Measurements from ENCODE around the gene AFF2.

AFF2 gene

DNA sequence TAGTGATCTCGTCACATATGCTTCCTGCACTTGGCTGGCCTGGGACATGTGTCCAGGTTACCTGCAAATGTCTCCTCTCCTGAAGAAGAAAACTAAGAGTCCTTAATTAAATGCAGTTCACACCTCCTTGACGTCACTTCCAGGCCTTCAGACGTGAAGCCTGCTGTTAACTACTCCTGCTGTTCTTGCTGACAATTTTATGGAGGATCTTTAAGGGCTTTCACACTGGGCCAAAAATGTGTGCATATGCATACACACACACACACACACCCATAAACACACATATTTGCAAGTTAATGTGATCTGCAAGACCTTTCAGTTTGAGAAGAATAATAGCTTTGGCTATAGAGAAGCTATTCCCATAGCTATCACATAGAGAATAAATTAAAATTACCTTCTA, 267.9 kb downstream of the AFF2 start:
- no peak for DNase-seq

DNA sequence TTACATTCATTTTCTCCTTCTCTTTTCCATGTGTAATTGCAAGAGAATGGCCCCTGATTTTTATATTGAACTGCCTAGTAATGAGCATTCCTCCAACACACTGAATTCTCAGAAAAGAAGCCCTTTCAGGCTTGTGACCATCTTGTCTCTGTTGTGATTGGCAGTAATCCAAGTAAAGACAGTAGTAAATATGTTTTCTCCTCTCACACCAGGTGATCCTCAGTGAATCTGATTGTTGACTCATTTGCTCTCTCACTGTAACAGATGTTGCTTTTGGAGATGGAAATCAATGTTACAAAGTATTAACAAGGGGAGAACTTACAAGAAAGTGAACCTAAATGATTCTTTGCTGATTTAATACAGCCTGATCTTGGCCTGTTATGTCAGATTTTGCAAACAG, 271.0 kb downstream of the AFF2 start:
- no peak for DNase-seq

DNA sequence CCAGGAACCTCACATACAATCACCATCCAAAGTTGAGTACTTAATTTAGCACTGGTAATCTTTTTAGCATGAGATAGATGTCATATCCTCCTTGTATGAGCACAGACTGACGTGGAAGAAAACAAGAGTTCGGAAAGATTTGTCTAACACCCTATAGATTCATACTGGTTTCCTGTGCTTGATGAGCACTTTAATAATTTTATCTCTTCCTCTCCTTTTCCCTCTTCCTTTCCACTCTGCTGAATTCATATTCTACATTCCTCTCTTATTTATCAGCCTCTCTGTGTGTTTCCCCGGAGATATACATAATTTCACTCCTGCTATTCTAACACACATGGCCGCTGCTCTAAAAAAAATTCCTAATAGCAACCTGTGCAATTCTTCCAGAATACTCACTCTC, 273.9 kb downstream of the AFF2 start:
- no peak for DNase-seq

DNA sequence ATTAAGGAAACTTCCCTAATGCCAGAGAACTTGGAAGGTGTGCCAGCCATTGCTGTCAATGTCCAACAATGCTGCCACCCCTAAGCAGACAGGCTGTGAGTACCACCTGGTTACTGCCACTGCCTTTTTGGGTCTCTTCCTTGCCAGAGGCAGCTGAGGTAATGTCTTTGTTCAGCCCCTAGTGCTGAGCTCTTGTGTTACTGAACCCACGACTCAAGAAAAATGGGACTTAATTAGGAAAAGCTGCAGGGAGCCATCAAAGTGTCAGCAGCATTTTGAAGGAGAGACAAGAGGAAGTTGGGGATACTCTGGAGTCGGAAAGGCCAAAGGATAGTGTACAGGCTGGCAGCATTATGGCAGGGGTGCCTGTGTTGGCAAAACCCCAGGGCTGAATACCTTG, 283.7 kb downstream of the AFF2 start:
- no peak for DNase-seq

DNA sequence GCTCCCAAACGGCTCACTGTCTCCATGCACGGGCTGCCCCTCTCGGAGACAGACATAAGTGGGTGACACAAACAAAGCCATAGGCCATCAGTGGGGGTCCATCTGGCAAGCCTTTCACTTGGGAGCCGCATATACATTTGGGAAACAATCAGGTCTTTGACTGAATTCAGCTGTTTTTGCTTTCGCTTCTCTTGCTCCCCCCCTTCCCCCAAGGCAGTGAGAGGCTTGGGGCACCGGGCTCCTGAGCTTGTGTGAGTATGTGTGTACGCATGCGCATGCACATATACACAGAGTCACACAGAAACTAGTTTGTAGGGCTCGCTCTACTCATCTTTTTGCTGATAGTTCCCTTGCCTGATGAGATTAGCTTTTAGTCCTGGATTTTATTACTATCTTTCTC, 284.4 kb downstream of the AFF2 start:
- DNase-seq: no peak

DNA sequence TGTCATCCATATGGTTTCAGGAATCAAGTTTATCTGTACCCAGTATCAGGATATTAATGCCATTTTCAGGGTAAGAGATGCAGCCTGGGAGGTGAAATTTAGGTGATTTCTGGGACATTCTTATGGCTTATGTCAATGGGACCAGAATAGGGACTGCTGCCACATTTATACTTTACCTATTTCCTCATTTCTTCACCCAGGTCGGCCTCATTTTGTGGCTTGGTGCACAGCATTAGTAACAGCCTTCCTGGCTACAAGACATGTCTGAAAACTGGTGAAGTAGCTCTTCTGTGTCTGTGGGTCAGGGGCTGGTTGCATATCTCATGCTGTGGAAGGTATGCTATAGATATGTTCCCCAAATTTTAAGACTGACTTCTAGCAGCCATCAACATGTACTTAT, 284.8 kb downstream of the AFF2 start:
- no peak for DNase-seq

DNA sequence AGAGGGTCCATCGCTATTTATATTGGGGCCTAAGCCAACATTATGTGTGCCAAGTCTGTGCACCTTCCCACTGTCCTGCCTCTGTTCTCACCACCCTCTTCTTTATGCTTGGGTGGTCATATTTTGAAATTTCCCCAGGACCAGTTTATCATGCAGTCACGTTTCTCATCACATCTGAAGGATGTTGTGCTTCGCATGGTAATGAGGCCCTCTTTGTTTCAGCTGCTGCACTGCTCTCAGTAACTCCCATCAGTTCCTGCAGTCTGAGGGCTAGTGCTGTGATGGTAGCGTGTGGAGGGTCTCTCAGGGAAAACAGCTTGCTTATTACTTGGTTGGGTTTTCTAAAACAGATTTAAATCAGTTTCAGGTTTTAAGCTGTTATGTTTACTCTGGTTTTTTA, 288.0 kb downstream of the AFF2 start:
- DNase-seq: no peak

DNA sequence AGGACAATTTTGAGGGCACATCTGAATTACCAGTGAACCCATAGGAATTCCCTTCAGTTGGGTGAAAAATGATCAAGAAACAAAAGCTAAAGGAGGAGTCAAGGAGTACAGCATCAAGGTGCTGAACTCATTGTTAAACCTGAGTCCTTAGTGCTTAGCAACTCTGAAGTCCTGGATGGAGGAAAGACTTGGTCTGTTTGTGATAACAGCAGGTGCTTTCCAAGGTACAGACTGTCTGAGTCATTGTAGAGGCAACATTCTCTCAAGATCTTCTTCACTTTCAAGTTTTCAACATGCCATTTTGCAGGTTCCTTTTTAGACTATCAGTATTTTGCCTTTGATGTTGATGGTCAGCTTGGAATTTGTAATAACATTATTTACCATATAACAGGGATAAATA, 293.9 kb downstream of the AFF2 start:
- no peak for DNase-seq

DNA sequence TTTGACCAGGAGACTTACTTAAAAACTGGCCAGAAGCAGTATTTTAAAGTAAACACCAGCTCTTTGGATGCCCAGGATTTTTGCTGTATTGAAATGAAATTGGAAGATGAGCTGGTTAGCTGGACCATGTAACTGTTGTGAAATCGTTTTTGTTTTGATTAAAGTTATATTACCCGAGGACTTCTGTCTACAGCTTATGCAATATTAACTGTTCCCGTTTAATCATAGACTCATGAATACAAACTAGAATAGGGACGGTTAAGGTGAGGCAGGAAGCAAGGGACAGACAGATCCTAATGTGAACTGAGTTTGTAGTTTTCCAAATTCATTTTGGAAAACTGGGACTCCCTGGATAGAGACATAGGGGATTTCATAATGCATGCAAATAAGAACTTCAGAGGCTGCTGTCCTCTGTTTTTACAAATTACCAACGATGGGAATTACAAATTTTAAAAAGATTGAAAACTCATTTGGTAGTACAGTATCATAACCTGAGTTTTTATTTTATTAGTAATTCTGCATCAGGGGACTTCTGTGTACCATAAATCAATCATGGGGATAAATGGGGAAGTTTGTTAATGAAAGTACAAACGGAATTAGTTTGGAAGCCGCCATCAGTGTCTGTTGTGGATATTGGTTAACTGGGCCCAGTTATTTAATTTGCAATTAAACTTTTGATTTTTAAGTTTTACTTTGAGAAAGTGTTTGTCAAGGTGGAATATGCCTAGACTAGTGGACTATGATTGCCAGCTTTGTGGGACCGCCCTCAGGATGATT, 304.4 kb downstream of the AFF2 start:
- DNase-seq: no peak

DNA sequence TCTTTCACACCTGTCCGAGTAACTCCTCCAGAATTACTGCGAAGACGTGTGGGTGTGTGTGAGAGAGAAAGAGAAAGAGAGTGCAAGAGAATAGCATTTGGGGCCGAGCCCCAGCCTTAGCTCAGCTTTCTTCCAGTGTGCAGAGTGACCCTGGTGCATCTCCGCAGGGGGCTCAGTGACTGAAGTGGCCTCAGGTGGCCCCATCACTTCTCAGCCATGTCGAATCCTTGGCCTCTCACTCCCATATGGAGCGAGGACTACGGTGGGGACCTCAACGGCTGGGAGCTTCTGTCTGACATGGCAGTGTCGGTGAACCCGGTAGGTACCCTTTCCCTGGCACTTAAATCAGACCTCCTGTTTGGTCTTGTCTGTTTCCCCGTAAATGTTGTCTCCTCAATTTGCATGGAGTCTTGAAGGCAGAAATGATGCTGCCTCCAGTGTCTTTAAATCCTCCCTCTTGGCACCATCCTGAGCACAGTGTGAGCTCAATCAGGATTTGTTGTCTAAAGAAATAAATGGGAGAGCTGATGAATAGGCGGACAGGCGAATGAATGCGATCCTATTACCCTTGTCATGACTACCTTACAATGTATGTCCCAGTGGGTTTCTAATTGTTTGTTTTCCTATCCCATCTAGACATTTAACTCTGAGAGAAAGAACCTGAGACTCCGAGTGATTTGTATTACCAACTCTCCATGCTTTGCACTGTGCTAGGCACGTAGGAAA, 305.9 kb downstream of the AFF2 start:
- DNase-seq: no peak

DNA sequence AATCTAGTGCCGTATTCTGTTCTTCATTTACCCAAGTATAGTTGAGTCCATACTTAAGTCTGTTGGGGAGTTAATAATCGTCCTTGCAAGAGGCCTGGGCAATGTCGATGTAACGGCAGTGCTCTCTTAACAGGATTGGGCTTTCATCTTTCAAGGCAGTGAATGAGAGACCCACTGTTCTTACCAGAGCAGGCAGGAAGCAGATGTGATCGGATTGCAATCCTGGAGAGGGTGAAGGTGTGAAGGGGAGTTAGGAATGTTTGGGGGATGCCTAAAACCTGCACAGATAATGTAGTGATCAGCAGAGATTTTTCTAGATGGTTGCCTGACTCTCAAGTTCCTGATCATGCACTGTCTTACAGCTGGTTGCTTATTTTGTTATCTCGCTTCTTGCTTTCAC, 308.4 kb downstream of the AFF2 start:
- DNase-seq: no peak

DNA sequence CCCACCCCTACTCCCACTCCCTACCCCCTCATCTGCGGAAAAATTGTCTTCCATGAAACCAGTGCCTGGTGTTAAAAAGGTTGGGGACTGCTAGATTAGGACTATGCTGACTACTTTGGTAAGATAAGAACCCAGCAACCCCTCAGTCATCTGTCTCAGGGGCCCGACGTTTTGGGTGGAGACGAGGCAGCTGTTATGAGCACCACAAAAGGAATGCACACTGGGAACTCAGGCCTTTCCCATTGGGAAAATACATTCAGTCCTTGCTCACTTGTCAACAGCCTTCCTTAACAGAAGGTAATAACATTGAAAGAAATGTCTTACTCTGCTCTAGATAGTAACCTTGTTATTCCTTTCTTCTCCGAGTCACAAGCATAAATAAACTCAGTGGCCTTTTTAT, 310.8 kb downstream of the AFF2 start:
- no peak for DNase-seq

DNA sequence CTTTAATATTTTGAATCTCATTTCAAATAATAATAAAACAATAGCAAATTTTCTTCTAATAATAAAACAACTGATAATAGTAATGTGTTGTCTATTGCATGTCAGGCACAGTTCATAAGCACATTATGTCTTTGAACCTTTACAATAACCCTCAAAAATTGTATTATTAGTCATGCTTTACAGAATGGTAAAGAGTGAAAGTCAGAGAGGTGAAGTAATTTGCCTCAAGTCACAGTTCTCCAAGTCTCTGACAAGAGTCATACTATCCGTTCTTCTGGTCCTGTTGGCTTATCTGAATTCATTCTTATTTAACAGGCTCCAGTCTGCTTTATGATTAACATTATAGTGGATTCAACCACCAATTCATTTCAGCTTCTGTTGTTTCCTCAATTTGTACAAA, 313.0 kb downstream of the AFF2 start:
- DNase-seq: no peak

DNA sequence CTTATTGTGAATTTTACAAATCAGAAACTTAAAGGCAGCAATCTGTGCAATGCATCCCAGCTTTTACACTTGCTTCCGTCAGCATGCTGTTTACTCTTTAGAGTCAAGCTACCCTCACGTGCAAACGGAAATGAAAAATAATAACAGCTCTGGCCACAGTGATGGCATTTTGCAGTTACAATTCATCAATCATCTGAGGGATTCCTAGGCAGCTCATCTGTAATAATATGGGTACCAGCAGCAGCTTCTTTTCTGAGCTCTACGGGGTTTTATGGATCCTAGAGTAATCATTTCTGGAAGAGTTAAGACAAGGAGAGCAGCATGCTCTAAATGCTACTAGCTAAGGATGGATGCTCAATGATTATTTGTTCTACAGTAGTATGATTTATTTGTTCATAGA, 313.6 kb downstream of the AFF2 start:
- DNase-seq: no peak

DNA sequence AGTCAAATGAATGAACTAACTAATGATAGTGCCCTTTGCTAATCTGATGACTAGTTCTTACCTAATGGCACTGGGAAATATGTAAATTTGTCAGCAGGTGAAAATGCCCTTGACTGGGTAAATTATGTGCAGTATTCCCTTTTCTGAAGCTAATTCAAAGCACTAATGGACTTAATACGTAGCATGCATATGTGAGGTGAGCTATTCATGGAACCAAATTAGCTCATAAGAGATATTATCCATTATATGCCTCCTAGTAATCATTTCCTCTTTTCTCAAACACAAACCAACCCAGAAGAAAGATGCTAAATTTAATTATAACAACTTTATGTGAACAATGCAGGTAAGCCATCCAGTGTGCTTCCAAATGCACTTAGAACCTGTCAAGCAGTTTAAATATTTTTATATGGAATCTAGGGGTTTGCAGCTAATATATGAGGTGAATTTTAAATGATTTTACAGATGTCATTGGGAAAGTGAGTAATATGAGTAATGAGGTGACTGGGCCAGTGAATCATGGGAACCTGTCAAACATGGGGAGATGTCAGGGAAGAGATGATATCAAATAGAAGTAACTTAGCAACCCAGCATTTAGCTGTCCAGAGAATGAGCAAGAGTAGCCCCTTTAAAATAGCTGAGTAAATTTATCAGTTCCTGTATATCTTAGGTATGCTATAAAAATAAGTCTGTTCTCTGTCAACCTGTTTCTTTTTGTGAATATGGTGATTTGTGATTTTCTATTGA, 315.0 kb downstream of the AFF2 start:
- DNase-seq: no peak

DNA sequence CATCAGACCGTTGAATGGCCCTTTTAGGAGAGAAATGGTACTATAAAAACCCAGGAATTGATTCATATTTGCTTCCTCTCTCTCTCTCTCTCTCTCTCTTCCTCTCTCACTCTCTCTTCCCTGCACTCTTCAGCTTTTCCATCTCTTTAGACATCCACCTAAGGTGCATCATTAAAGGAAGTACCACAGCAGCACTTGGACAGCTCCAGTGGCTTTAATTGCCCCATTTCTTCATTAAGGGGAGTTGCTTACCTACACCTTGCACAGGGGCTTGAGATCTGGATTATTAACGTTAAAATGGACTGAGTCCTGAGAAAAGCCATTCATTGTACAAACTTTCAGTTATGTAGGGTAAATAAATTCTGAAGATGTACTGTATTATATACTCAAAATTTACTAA, 323.6 kb downstream of the AFF2 start:
- no peak for DNase-seq

DNA sequence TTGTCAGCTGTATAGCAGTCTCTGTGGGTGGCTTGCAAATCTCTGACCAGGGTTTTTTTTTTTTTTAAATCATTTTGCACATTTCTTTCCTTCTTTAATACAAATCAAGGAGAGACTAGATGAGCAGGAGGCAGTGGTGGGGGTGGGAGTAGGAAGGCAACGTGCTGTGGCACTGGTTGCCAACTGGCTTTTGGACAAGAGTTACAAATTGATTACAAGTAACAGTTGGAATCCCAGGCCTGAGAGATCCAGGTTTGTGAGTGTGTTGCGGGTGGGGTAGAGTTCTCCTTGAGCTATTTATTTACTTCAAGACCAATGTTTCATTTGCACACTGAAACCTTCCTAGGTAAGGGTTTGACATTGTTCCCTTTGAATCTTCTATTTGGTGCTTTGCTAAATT, 325.3 kb downstream of the AFF2 start:
- no peak for DNase-seq

DNA sequence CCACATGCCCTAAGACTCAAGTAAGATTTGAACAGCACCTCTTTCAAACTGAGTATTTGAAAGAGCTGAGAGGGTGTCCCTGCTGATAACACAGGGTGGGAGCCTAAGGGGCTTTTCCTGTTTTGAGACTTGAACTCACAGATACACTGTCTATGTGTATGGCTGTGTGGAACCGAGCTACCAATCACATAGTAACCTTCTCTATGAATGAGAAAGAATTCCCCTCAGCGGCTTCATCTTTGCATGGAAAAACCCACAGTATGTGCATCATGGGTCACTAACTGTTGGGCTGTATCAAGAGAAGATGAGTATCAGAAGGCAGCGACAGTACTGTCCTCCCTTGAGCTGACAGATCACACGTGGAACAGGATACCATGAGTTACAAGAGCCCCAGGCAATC, 336.3 kb downstream of the AFF2 start:
- no peak for DNase-seq

DNA sequence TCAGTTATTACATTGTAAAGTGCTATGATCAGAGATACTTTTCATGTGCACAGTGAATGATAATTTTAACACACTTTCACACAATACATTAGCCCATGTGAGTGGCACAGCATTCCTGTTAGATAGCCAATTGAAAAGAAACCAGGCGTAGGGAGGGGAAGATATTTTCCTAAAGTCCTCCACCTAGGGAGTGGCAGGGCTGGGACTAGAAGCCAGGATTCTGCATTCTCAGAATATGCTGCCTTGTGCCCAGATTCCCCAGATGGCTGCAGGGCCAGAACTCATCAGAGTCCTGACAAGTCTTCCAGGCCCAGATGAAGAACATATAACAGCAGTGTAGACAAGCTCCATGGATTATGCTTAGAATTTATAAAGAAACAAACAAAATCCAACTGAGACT, 350.2 kb downstream of the AFF2 start:
- no peak for DNase-seq

DNA sequence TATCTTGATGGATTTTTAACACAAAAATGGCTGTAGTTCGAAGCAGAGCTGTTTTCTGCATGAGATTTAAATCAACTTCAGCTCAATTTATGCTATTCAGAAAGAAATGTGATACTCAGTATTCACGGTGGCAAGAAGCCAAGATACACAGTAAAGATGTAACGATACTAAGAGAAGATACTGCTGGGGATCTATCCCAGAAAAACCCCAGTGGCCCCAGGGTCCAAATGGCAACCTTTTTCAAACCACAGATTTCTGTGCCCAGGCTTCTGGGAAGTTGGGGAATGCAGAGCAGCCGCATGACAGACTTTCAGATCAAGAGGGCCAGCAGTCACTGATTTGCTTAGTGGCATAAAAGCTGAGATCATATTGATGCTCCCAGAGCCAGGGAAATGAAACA, 353.9 kb downstream of the AFF2 start:
- no peak for DNase-seq

DNA sequence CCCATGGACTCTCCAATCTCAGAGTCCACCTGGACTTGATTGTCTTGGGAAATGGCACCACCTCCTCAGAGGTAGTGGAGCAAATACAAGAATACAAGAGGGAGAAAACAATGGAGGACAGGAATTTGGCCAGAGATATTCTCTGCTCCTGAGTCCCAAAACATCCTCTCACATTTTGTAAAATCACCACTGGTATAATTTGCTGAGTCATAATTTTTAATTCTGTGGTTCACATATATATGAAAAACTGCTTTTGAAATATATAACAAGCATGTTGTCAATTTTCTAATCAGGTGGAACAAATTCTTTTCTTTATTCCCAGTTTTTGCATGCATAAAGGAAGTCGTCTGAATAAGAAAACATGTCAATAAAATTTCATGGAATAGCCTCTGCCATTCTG, 356.1 kb downstream of the AFF2 start:
- no peak for DNase-seq

DNA sequence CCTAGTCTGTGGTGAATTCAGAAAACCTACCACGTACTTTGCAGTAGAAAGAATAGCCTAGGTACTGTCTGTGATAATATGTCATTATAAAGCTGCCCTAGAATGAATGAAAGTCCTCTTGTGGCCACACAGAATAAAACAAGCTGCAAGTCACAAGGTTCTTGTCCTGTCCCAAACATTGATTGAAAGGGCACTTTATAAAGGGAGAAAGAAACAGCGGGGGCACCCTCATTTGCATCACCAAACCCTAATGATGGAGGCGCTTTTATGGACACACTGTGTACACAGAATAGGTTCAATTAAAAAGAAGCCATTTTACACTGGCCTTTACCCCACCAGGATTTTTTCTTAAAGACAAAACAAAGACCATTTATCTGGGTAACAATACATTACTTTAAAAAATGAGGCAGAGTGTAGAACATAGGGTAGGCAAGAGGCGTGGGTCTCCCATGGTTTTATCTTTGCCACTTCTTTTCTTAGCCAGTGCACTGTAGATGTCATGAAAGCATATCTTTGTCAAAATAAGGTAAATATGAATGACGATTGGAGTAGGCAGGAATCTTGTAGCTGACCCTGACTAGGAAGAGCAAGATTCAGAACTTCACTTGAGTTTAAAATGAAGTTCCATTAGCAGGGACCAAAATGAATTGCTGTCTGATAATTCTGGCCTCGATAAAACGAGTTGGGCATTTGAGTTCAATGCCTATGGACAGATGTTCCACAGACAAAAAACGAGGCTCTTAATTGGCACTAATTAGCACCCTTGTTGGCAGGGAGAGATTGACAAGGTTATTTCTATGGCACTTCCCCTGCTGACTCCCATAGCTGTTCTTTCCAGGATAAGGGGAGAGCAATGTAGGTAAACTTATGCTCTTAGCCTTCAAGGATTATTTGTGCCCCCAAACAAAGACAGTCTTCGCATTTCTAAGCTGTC, 365.1 kb downstream of the AFF2 start:
- no peak for DNase-seq

DNA sequence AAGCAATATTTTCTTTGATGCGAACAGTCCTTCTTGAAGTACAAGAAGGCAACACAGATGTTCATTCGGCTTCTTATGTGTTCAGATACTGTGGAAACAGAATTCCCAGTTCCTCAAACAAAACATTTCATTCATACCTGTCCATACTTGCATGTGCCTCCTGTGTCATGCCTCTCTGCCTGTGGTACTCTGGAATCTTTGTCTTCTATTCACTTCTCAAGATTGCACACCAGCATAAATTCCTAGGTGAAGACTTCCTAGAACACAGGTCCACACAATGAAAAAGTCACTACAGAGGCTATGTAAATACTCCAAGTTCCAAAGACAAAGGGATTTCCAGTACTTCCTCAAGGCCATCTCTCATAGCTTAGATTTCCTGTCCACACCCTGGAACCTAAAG, 367.2 kb downstream of the AFF2 start:
- DNase-seq: no peak

All from activated CD4-positive, alpha-beta T cell treated with anti-CD3 and anti-CD28 coated beads, Interleukin-2, amount 50 U/mL, for 4 hours (primary cell).